HEK293 (cell line): Measurements from ENCODE around the gene GABPB1.

Experiments
- CTCF ChIA-PET: fragments of 350-600 bp; formaldehyde crosslinking; extraction: SDS; loops from one replicate; lab custom pipeline; 2021; ENCODE audit warnings: antibody characterized with exemption; lab: Yijun Ruan, JAX
- POLR2A ChIA-PET: fragments of 300-600 bp; formaldehyde crosslinking; extraction: SDS; loops from one replicate; lab custom pipeline; 2020; ENCODE audit warnings: antibody characterized with exemption, inconsistent platforms; lab: Yijun Ruan, JAX
- H3K27ac ChIP-seq: fragments of 200-500 bp; sonication (Bioruptor generic); 2 replicates; pipeline ENCODE4 v1.5.1; 2014; ENCODE audit warnings: low read depth, low read length, control low read depth, inconsistent platforms; ENCODE audit errors: extremely low read depth
- H3K36me3 ChIP-seq, 2 experiments: fragments of 200-500 bp in 1 of 2; sonication (Bioruptor generic) in 1 of 2; 1 replicate in 1 of 2; 2 replicates in 1 of 2; pipeline ENCODE4 v1.5.1; 2014 to 2017; ENCODE audit warnings: inconsistent platforms in 2 of 2, low read length in 2 of 2; ENCODE audit not compliant: control insufficient read depth in 2 of 2, insufficient read depth in 1 of 2
- H3K4me1 ChIP-seq: fragments of 200-500 bp; sonication (Bioruptor generic); 2 replicates; pipeline ENCODE4 v1.5.1; 2014; ENCODE audit warnings: mild to moderate bottlenecking, low read length, inconsistent platforms; ENCODE audit not compliant: control insufficient read depth, insufficient read depth
- H3K4me3 ChIP-seq: 2 replicates; pipeline ENCODE4 v1.5.1; 2011; ENCODE audit warnings: low read depth, mild to moderate bottlenecking, control low read depth, low read length, moderate library complexity
- H3K9me3 ChIP-seq: fragments of 200-500 bp; sonication (Bioruptor generic); 2 replicates; pipeline ENCODE4 v1.5.1; 2014; ENCODE audit warnings: low read depth, low read length, inconsistent platforms; ENCODE audit not compliant: control insufficient read depth, insufficient read depth
- PRDM2 ChIP-seq: fragments of 450-650 bp; formaldehyde crosslinking; IDR thresholded peaks from 2 replicates; pipeline ENCODE4 v1.5.1; 2016; ENCODE audit warnings: missing biosample characterization, missing genetic modification characterization, borderline replicate concordance
- RBAK ChIP-seq: fragments of 450-650 bp; formaldehyde crosslinking; IDR thresholded peaks from 2 replicates; pipeline ENCODE4 v1.5.1; 2016; ENCODE audit warnings: missing biosample characterization, missing genetic modification characterization
- SP2 ChIP-seq: fragments of 450-650 bp; formaldehyde crosslinking; IDR thresholded peaks from 2 replicates; pipeline ENCODE4 v1.5.1; 2016; ENCODE audit warnings: missing biosample characterization, missing genetic modification characterization
- ZNF138 ChIP-seq: fragments of 450-650 bp; formaldehyde crosslinking; IDR thresholded peaks from 2 replicates; pipeline ENCODE4 v1.5.1; 2016; ENCODE audit warnings: missing biosample characterization, missing genetic modification characterization, borderline replicate concordance
- ZNF2 ChIP-seq: fragments of 450-650 bp; formaldehyde crosslinking; IDR thresholded peaks from 2 replicates; pipeline ENCODE4 v1.5.1; 2016; ENCODE audit warnings: missing biosample characterization, missing genetic modification characterization
- ZNF239 ChIP-seq: fragments of 450-650 bp; formaldehyde crosslinking; IDR thresholded peaks from 2 replicates; pipeline ENCODE4 v1.5.1; 2016; ENCODE audit warnings: missing biosample characterization, missing genetic modification characterization
- ZNF26 ChIP-seq: fragments of 450-650 bp; formaldehyde crosslinking; IDR thresholded peaks from 2 replicates; pipeline ENCODE4 v1.5.1; 2016; ENCODE audit warnings: missing biosample characterization, missing genetic modification characterization
- ZNF391 ChIP-seq: fragments of 450-650 bp; formaldehyde crosslinking; IDR thresholded peaks from 2 replicates; pipeline ENCODE4 v1.5.1; 2016; ENCODE audit warnings: low read depth, missing biosample characterization, missing genetic modification characterization, borderline replicate concordance
- ZNF518A ChIP-seq: fragments of 450-650 bp; formaldehyde crosslinking; conservative IDR thresholded peaks from 2 replicates; pipeline ENCODE4 v1.5.1; 2016; ENCODE audit warnings: low read depth, missing biosample characterization, missing genetic modification characterization
- ZNF585B ChIP-seq: fragments of 450-650 bp; formaldehyde crosslinking; IDR thresholded peaks from 2 replicates; pipeline ENCODE4 v1.5.1; 2016; ENCODE audit warnings: missing biosample characterization, missing genetic modification characterization
- ZNF623 ChIP-seq: fragments of 450-650 bp; formaldehyde crosslinking; IDR thresholded peaks from 2 replicates; pipeline ENCODE4 v1.5.1; 2016; ENCODE audit warnings: missing biosample characterization, missing genetic modification characterization
- ZXDB ChIP-seq: fragments of 450-650 bp; formaldehyde crosslinking; IDR thresholded peaks from 2 replicates; pipeline ENCODE4 v1.5.1; 2016; ENCODE audit warnings: missing biosample characterization, missing genetic modification characterization
- TF ChIP-seq, protein P1 (sequence below): fragments of 450-650 bp; formaldehyde crosslinking; IDR thresholded peaks from 2 replicates; pipeline ENCODE4 v1.5.1; 2016; ENCODE audit warnings: missing biosample characterization, missing genetic modification characterization, borderline replicate concordance
- TF ChIP-seq, protein P2 (sequence below): fragments of 450-650 bp; formaldehyde crosslinking; IDR thresholded peaks from 2 replicates; pipeline ENCODE4 v1.5.1; 2016; ENCODE audit warnings: missing biosample characterization, missing genetic modification characterization

GABPB1 gene

DNA sequence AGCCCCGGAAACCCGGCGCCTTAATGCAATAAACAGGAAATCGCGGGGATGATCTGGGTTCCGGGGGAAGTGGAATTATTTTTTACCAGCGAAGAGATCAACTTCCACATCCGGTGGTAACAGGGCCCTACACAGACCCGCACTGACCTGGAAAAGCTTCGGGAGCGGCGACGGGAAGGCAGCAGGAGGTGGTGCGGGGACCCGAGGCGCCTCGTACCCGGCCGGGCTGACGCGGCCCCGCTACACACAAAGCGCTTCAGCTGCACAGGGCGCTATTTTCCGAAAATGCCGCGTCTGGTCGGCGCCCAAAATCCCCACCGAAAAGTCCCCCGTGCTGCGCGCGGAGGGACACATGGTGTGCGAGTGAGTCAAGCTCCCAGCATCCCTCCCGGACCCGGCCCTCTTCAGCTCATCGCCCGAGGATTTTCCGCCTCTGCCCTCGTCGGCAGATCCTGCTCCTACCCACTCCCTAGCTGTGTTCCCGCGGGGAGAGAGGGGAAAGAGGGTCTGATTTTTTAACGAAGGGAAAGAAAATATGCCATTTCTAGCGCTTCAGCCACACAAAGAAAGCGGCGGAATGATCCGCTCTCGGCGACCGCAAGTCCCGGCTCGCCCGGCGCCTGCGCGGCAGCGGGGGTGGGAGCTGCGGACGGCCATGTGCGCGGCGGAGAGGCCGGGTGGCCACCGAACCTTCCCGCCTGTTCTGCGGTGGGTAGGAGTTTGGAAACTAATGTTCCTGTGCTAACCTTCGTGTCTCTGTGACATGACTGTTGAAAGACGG, at the start of gene GABPB1:
Gene GABPB1, minus strand, starts transcription at position 361 of the 781 bp plus-strand sequence. CDS start 45,400 bp downstream, outside the sequence.
- no peaks in the 10 kb centered on the region for H3K9me3 ChIP-seq
- POLR2A ChIA-PET: interaction anchor here (0.6 to 2.4 kb wide), 5 partner anchors 12 to 1200 kb away, joined by 3 to 16 read pairs (median 7); partner anchors contain the start of genes COPS2 and USP8
- H3K36me3 ChIP-seq: peaks cover 3 to 23% of the 10 kb centered on the region in 2 experiments; a peak in 2 of 3 replicates
- peak within 1 kb of the TSS; percentile 92 for H3K27ac ChIP-seq
- no peaks in the 10 kb centered on the region for H3K4me1 ChIP-seq
- peak within 1 kb of the TSS; percentile 77 for H3K4me3 ChIP-seq
- CTCF ChIA-PET: no interaction called here
- peak; percentile 78 for TF ChIP-seq ZNF518A (tag by site-specific recombination)
- no peak for TF ChIP-seq ZNF138
- TF ChIP-seq, protein P1, sequence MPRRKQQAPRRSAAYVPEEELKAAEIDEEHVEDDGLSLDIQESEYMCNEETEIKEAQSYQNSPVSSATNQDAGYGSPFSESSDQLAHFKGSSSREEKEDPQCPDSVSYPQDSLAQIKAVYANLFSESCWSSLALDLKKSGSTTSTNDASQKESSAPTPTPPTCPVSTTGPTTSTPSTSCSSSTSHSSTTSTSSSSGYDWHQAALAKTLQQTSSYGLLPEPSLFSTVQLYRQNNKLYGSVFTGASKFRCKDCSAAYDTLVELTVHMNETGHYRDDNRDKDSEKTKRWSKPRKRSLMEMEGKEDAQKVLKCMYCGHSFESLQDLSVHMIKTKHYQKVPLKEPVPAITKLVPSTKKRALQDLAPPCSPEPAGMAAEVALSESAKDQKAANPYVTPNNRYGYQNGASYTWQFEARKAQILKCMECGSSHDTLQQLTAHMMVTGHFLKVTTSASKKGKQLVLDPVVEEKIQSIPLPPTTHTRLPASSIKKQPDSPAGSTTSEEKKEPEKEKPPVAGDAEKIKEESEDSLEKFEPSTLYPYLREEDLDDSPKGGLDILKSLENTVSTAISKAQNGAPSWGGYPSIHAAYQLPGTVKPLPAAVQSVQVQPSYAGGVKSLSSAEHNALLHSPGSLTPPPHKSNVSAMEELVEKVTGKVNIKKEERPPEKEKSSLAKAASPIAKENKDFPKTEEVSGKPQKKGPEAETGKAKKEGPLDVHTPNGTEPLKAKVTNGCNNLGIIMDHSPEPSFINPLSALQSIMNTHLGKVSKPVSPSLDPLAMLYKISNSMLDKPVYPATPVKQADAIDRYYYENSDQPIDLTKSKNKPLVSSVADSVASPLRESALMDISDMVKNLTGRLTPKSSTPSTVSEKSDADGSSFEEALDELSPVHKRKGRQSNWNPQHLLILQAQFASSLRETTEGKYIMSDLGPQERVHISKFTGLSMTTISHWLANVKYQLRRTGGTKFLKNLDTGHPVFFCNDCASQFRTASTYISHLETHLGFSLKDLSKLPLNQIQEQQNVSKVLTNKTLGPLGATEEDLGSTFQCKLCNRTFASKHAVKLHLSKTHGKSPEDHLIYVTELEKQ (tag by site-specific recombination): peak; percentile 51; the same call in 1 of the 2 replicates
- no peak for TF ChIP-seq PRDM2 (tag by site-specific recombination)
- peak; percentile 91; the same call in 1 of the 2 replicates for TF ChIP-seq ZNF2 (tag by site-specific recombination)
- peak; percentile 94 for TF ChIP-seq ZXDB (tag by site-specific recombination)
- TF ChIP-seq ZNF585B (tag by site-specific recombination): peak; percentile 12; the same call in 1 of the 2 replicates
- 0 out of 2 replicates have a peak, but pooled peaks have one; percentile 69 for TF ChIP-seq ZNF239 (tag by site-specific recombination)
- TF ChIP-seq SP2 (tag by site-specific recombination): peak; percentile 61
- peak; percentile 20; the same call in 1 of the 2 replicates for TF ChIP-seq ZNF623 (tag by site-specific recombination)
- TF ChIP-seq, protein P2, sequence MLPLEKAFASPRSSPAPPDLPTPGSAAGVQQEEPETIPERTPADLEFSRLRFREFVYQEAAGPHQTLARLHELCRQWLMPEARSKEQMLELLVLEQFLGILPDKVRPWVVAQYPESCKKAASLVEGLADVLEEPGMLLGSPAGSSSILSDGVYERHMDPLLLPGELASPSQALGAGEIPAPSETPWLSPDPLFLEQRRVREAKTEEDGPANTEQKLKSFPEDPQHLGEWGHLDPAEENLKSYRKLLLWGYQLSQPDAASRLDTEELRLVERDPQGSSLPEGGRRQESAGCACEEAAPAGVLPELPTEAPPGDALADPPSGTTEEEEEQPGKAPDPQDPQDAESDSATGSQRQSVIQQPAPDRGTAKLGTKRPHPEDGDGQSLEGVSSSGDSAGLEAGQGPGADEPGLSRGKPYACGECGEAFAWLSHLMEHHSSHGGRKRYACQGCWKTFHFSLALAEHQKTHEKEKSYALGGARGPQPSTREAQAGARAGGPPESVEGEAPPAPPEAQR (tag by site-specific recombination): no peak
- TF ChIP-seq ZNF26: no peak
- TF ChIP-seq ZNF391 (tag by site-specific recombination): 0 out of 2 replicates have a peak, but pooled peaks have one; percentile 79
- no peak for TF ChIP-seq RBAK
